ENCODE measurements around the gene KBTBD13.

Gene KBTBD13

GRCh38 chr15:65051266-65051665 is 25.3 kb upstream of the KBTBD13 start:
- DNase-seq = no peak
- ATAC-seq = no peak

GRCh38 chr15:65052956-65053355 is 23.6 kb upstream of the KBTBD13 start:
- ATAC-seq (no peak), DNase-seq (no peak)

- peak; percentile 32 for ATAC-seq
These were observed 22.0 kb upstream of the KBTBD13 start for GRCh38 chr15:65054333-65055200.

GRCh38 chr15:65055201-65055870 is 21.2 kb upstream of the KBTBD13 start:
- ATAC-seq (no peak), DNase-seq (no peak)

More at GRCh38 chr15:65054333-65055200, 22.0 kb upstream of the KBTBD13 start:
- peak; percentile 73 for DNase-seq

GRCh38 chr15:65056106-65056505 is 20.4 kb upstream of the KBTBD13 start:
- DNase-seq = no peak
- ATAC-seq = no peak

- ATAC-seq = no peak
- no peak for DNase-seq
These were observed 19.5 kb upstream of the KBTBD13 start for GRCh38 chr15:65056868-65057548.

- DNase-seq (no peak), ATAC-seq (no peak)
These were observed 19.0 kb upstream of the KBTBD13 start for GRCh38 chr15:65057549-65057940.

- DNase-seq (no peak), ATAC-seq (no peak)
These were observed 17.9 kb upstream of the KBTBD13 start for GRCh38 chr15:65058394-65059368.

GRCh38 chr15:65059369-65059750 is 17.2 kb upstream of the KBTBD13 start:
- no peak for ATAC-seq
- no peak for DNase-seq

GRCh38 chr15:65059931-65060596 is 16.5 kb upstream of the KBTBD13 start:
- ATAC-seq = no peak
- DNase-seq = no peak

GRCh38 chr15:65060641-65061397 is 15.7 kb upstream of the KBTBD13 start:
- DNase-seq (no peak), ATAC-seq (no peak)

GRCh38 chr15:65062061-65062460 is 14.5 kb upstream of the KBTBD13 start:
- no peak for ATAC-seq
- no peak for DNase-seq

GRCh38 chr15:65062726-65063125 is 13.8 kb upstream of the KBTBD13 start:
- DNase-seq = no peak
- no peak for ATAC-seq

- no peak for DNase-seq
- ATAC-seq = no peak
These were observed 10.4 kb upstream of the KBTBD13 start for GRCh38 chr15:65066001-65066634.

- ATAC-seq = no peak
These were observed 9.8 kb upstream of the KBTBD13 start for GRCh38 chr15:65066635-65067316.

GRCh38 chr15:65067317-65067644 is 9.3 kb upstream of the KBTBD13 start:
- ATAC-seq (no peak), DNase-seq (no peak)

More at GRCh38 chr15:65066635-65067316, 9.8 kb upstream of the KBTBD13 start:
- DNase-seq = no peak

- DNase-seq = no peak
- ATAC-seq = no peak
These were observed 8.7 kb upstream of the KBTBD13 start, which contains the start of gene RASL12 for GRCh38 chr15:65067645-65068402. TSS of gene RASL12 (minus strand) at chr15:65067991. CDS start at chr15:65067835, 156 bp downstream.

GRCh38 chr15:65068403-65068788 is 8.2 kb upstream of the KBTBD13 start:
- no peak for DNase-seq
- ATAC-seq = no peak

GRCh38 chr15:65069179-65069578 is 7.4 kb upstream of the KBTBD13 start:
- DNase-seq = no peak

More at GRCh38 chr15:65069179-65069578, 7.4 kb upstream of the KBTBD13 start:
- no peak for ATAC-seq

All from stimulated activated naive CD8-positive, alpha-beta T cell treated with anti-CD3 and anti-CD28 coated beads, Interleukin-15, Interleukin-2, amounts not matched to agents 100 U/mL and 50 U/mL, for 24 hours (primary cell).